Renal pelvis (tissue), 4 donors: Measurements from ENCODE around the gene FN3KRP. TPM values are rescaled to one million over a fixed set of nuclear protein-coding genes. Genes with fewer than 3 reads are reported as not detected.

Source experiments
- DNase-seq: peaks from one replicate; pipeline ENCODE4 v3.0.0-alpha.2; 2013
- polyA plus RNA-seq, 3 donors: library from polyadenylated mRNA; unstranded; fragments of 120-200 nt; gene quantifications; one replicate each; pipeline ENCODE4 v1.2.1, GENCODE V29; 2013; ENCODE audit not compliant: insufficient read length in 3 of 3

The FN3KRP gene
- polyA plus RNA-seq, 3 donors, result 48.1 to 52.8 (median 51.8) TPM

DNA sequence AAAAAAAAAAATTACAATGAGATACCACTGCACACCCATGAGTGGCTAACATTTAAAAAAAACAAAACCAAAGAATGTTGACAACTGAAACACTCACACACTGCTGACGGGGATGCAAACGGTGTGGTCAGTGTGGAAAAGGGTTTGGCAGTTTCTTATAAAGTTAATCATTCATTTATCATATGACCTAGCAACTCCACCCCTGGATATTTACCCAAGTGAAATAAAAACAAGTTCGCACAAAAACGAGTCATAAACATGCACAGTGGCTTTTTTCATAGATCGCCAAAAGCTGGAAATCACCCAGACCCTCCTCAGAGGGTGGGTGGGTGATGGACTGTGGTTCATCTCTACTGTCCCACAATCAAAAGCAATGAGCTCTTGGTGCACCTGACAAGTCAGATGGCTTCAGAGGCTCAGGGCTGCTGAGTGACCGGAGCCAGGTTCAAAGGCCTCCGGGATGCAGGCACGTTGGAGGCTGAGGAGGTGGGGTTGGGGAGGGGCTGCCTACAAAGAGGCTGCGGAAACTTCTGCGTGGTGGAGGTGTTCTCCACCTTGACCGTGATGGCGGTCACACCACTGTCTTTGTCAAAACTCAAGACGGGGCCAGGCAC lies 32.2 kb upstream of the FN3KRP start:
- no peak for DNase-seq

DNA sequence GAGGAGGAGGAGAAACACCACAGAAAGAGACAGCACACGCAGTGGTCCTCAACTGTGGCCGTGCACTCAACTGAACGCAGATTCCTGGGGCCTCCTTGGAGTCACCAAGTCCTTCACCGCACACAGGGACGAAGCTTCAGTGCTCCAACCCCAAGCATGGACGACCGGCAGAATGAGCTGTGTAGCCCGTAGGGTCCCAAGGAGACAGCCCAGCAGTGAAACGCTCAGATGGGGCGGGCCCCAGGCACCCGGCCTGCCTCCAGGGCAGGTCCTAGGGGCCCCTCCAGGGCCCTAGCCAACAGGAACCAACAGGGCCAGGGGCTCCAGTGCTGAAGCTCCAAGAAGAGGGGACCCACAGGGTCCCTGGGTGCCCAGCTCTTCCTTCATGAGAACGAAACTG lies 31.2 kb upstream of the FN3KRP start:
- DNase-seq, result no peak

- no peak for DNase-seq
These were observed 29.9 kb upstream of the FN3KRP start for GRCh38 chr17:82686366-82687324.

DNA sequence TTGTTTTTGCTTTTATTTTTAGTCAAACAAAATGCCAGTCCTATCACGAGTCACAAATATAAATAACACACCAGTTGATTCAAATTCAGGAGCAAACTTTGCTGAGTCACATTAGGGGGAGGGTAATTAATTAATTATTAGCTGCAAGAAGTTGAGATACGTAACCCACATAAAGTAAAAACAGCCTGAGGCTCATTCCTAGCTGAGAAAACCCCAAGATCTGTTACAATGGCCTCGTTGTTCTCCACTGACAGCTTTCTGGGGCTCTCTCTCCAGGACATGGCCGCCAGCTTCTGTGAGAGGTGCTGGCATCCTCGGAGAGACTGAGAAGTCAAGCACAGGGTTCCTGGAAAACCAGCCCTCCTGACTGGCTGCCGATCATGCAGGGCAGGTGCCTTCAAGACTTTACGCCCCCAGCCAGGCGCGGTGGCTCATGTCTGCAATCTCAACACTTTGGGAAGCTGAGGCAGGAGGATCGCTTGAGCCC lies 29.1 kb upstream of the FN3KRP start:
- DNase-seq, result peak; percentile 71

GRCh38 chr17:82687871-82688270 lies 28.6 kb upstream of the FN3KRP start:
- no peak for DNase-seq

DNA sequence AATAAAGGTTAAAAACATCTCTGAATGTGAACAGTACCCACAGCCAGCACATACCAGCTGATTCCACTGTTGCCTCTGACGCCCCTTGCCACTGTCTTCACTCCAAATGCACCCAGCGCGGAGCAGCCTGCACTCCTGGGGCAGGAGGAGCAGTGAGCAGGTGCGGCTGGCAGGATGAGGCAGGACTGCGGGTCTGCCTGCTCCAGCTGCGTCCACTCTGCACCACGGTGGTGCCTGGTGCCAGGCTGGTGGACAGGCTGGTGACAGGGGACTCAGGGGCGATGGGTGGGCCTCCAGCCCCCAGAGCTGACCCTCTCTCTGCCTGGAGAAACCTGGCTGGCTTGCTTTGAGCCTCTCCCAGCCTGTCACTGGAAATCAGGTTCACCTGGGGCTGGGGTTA lies 27.4 kb upstream of the FN3KRP start:
- DNase-seq, result no peak

GRCh38 chr17:82690786-82691489 lies 25.6 kb upstream of the FN3KRP start:
- no peak for DNase-seq

DNA sequence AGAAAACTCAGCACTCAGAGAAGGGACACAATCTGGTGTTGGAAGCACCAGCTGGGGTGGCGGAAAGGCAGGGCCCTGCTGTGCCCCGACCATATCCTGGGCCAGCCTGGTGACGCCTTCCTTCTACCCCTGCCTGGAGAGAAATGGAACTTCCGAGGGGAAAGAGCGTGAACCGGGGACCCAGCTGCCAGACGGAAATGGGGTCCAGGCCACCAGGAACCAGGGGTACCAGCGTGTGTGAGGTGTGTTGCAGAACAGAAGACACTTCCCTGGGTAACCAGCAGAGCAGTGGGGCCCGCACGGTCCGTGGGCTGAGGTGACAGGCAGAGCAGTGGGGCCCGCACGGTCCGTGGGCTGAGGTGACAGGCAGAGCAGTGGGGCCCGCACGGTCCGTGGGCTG lies 24.8 kb upstream of the FN3KRP start:
- DNase-seq, result no peak

- no peak for DNase-seq
These were observed 24.2 kb upstream of the FN3KRP start for GRCh38 chr17:82692268-82692667.

GRCh38 chr17:82693168-82693867 lies 23.2 kb upstream of the FN3KRP start:
- peak; percentile 69 for DNase-seq

DNA sequence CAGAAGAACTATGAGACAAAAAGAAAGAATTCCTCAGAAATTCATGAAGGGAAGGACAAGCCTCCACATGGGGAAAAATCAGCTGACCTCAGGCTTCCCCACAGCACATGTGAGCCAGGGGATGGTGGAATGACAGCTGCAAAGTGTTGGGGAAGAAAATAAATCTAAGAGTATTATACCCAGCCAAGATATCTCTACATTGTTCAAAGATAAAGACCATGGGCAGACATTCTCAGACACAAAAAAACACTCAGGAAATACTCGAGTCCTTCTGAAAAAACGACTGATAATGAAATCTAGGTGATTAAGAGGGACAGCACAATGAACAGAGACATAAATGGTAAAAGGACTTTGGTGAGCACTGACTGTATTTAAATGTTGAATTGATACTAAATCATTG lies 21.9 kb upstream of the FN3KRP start:
- DNase-seq, result no peak

- no peak for DNase-seq
These were observed 20.2 kb upstream of the FN3KRP start for GRCh38 chr17:82696259-82696658.

DNA sequence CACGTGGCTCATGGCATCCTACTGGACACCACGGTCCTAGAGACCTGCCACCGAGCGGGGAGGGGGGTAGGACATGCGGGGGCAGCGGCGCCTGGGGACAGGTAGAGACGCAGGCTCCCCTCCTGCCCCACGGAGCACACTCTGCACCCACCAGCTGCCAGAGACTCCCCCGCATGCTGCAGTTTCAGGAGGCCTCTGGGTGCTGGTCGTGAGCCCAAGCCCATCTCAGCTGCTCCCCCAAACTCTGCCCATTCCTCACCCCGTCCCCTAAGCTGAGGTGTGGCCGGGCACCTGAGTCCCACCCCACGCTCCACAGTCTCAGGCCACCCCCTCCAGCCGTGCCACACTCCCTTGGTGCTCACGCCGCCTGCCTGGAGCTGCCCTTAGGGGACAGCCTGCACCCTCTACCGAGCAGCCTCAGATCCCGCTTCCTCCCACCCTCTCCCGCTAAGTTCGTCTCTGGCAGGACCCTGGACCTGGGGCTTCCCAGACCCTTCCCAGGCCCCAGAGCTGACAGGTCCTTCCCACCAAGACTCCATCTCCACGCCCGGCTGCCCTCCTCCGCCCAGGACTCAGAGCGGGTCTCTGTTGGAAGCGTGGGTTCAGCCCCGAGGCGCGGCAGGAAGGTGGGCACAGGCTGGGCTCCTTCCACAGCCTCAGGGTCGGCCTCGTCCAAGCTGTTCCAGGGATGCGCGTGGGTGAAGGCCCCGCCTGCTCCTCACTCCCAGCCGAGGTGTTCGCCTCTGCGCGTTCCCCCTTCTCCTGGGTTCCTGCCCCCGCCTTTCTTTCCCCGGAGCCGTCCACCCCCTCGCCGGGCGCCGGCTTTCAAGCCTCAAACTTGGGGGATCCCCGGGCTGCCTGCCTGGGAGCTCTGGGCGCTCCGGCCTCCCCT lies 19.3 kb upstream of the FN3KRP start:
- DNase-seq, result no peak

DNA sequence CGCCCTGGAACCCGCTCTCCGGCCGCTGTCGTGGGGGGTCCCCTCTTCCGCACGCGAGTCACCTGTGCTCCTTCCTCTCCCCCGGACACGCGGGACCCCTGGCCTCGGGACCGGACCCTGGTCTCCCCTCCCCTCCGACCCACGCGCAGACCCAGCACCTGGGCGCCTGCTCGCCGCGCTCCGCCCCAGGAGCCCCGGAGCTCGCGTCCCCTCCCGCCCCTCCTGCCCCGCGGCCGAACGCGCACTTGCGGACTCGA lies 18.8 kb upstream of the FN3KRP start:
- no peak for DNase-seq

DNA sequence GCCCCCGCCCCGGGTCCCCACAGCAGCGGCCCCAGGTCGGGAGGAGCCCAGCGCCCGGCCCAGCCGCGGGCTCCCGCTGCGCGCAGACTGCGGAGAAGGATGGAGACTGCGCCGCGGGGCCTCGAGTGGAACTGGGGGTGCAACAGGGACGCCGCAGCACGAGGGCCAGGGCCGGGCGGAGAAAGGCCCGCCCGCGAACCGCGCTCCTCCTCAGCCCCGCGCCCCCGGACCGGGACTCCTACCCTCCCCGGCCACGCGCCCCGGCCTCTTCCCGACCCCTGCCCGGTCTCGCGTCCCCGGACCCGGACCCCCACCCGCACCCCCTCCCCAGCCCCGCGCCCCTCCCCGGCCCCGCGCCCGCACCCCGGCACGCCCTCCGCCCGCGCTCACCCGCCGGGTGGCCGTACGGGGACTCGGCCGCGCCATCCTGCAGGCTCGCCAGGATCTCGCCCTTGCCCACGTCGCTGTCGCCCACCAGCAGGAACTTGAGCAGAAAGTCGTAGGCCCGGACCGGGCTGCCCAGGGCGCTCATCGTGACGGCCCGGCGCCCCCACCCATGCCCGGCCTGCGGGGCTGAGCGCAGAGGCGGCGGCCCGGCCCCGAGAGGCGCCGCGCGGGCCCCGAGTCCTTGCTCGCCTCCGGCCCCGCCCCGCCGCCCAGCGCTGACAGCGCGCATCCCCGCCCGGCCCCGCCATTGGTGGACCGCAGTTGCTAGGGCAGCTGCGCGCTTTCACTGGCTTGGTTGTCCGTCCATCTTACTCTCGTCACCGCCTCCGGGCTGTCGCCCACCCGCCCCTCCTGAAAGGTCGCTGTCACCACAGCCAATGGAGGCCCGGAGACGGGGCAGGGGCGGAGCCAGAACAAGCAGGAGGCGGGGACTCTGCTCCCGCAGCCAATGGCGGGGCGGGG lies 18.2 kb upstream of the FN3KRP start, which contains the start of gene RAB40B:
TSS of gene RAB40B (minus strand) at position 634 of the 909 bp plus-strand sequence. CDS start at position 532, 102 bp downstream.
- DNase-seq, result peak; percentile 98

DNA sequence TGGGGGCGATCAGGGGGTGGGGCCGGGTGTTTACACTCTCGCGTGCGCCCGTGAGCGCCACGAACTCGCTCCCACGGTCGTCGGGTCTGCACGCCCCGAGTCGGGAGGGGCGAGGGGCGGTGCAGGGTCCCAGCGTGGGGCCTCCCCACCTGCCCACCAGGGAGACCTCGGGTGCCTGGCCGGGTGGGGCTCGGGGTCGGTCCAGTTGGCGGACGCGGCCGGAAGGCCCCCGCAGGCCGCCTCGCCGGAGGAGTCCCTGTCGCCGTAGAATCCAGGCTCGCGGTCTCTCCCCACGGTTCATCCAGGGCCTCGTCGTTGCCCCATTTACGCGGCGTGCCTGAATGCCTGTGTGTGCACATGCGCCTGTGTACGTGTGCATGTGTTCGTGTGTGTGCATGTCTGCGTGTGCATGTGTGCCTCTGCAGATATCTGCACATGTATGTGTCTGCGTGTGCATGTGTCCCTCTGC lies 17.5 kb upstream of the FN3KRP start:
- no peak for DNase-seq

DNA sequence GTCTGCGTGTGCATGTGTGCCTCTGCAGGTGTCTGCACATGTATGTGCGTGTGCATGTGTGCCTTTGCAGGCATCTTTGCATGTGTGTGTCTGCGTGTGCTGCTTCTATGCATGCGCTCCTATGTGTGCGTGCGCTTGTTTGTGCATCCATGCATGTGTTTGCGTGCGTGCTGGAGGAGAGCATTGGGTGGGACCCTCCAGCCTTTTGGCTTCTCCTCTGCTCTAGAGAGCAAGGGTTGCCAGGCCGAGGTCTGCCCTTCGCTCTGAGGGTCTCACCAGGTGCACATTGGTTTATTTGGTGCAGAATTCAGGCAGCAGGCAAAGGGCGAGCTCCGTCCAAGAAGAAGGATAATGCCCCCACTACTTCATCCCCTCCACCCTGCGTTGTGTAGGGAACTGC lies 17.0 kb upstream of the FN3KRP start:
- DNase-seq, result no peak

DNA sequence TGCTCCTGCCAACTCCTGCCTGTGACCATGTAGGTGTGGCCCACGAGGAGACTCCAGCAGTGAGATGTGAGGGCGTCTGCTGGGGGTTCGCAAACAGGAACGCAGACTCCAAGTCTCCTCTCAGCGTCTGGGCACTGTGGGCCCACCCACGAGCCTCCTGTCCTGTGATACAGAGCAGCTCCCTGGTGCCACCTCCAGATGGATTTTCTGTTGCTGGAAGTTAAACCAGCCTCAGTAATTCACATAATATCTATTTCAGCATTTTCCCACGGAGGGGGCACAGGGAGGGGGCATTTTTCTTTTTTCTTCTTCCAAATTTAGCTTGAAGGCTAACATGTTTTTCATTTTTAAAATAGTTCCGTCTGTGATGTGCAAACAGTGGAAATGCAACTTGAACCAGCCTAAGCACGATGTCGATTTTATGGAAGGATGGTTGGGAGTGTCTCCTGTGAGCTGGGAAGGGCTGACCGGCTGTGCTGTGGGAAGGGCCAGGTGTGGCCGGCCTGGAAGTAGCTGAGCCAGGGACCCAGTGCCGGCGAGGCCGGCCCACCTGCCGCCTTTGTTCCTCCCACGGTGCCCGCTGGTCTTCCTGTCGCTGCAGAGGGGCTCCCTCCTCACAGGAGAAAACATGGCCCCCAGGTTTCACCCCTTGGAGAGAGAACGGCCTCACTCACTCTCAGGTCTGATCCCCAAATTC lies 14.1 kb upstream of the FN3KRP start:
- no peak for DNase-seq
